Measurements from ENCODE around the gene MATCAP1.
A peak's percentile ranks its signal among the peaks of the same experiment; 100 is the strongest.

Gene MATCAP1

GRCh38 chr16:67199011-67199807, 15.4 kb upstream of the MATCAP1 start, which contains the start of gene ELMO3:
Gene ELMO3, plus strand, starts transcription at chr16:67199131. Its CDS starts 196 bp downstream, at chr16:67199327.
- Mint-ChIP-seq H3K27me3 (no peaks in the 10 kb centered on the region), H3K9me3 (no peaks in the 10 kb centered on the region), H3K27ac (peak within 1 kb of the TSS; percentile 35 to 93), H3K4me3 (no peak within 1 kb of the TSS), H3K4me1 (peaks cover 42% of the 10 kb centered on the region)
- DNase-seq (no peak), ATAC-seq (peak; percentile 25)

GRCh38 chr16:67198238-67198734, 14.5 kb upstream of the MATCAP1 start:
- no peaks in the 10 kb centered on the region for H3K27me3 Mint-ChIP-seq
- peak; percentile 54 for ATAC-seq
- DNase-seq = no peak
- H3K4me3 Mint-ChIP-seq = no peak overlapping the region
- peaks cover 51% of the 10 kb centered on the region for H3K4me1 Mint-ChIP-seq
- H3K9me3 Mint-ChIP-seq = no peaks in the 10 kb centered on the region
- peak overlapping the region in 1 of 2 donors; percentile 93 for H3K27ac Mint-ChIP-seq

GRCh38 chr16:67197704-67198103, 13.9 kb upstream of the MATCAP1 start:
- H3K27ac Mint-ChIP-seq = no peak overlapping the region

GRCh38 chr16:67196881-67197280, 13.1 kb upstream of the MATCAP1 start:
- peaks cover 61% of the 10 kb centered on the region for H3K4me1 Mint-ChIP-seq
- no peaks in the 10 kb centered on the region for H3K27me3 Mint-ChIP-seq
- H3K9me3 Mint-ChIP-seq = no peaks in the 10 kb centered on the region
- ATAC-seq = no peak
- peak overlapping the region; percentile 71 to 84 for H3K27ac Mint-ChIP-seq
- no peak overlapping the region for H3K4me3 Mint-ChIP-seq
- DNase-seq = no peak

More at GRCh38 chr16:67197704-67198103, 13.9 kb upstream of the MATCAP1 start:
- no peaks in the 10 kb centered on the region for H3K27me3 Mint-ChIP-seq
- H3K4me3 Mint-ChIP-seq = no peak overlapping the region
- ATAC-seq (peak; percentile 2), DNase-seq (no peak)
- H3K4me1 Mint-ChIP-seq = peaks cover 57% of the 10 kb centered on the region
- no peaks in the 10 kb centered on the region for H3K9me3 Mint-ChIP-seq

GRCh38 chr16:67195676-67196075, 11.9 kb upstream of the MATCAP1 start:
- Mint-ChIP-seq H3K27ac (peak overlapping the region; percentile 42 to 84), H3K4me3 (no peak overlapping the region), H3K4me1 (peaks cover 69% of the 10 kb centered on the region), H3K9me3 (no peaks in the 10 kb centered on the region), H3K27me3 (no peaks in the 10 kb centered on the region)
- ATAC-seq = no peak
- DNase-seq = no peak

- H3K4me1 Mint-ChIP-seq = peaks cover 69% of the 10 kb centered on the region
- H3K9me3 Mint-ChIP-seq = no peaks in the 10 kb centered on the region
- no peak for DNase-seq
- no peaks in the 10 kb centered on the region for H3K27me3 Mint-ChIP-seq
- peak overlapping the region in 1 of 2 donors; percentile 29 for H3K4me3 Mint-ChIP-seq
- H3K27ac Mint-ChIP-seq = peak overlapping the region; percentile 49 to 74
- ATAC-seq = no peak
Measured at GRCh38 chr16:67194260-67194659, 10.5 kb upstream of the MATCAP1 start.

- DNase-seq (no peak), ATAC-seq (no peak)
- Mint-ChIP-seq H3K9me3 (no peaks in the 10 kb centered on the region), H3K27me3 (no peaks in the 10 kb centered on the region), H3K27ac (peak overlapping the region; percentile 52 to 66), H3K4me1 (peaks cover 68% of the 10 kb centered on the region), H3K4me3 (peak overlapping the region; percentile 83 to 91)
Measured at GRCh38 chr16:67193536-67193935, 9.8 kb upstream of the MATCAP1 start.

GRCh38 chr16:67192781-67193361, 9.1 kb upstream of the MATCAP1 start:
- no peaks in the 10 kb centered on the region for H3K9me3 Mint-ChIP-seq

GRCh38 chr16:67191995-67192681, 8.4 kb upstream of the MATCAP1 start, which contains the start of gene E2F4:
Gene E2F4, plus strand, starts transcription at chr16:67192155. Its CDS starts 73 bp downstream, at chr16:67192228.
- Mint-ChIP-seq H3K4me1 (peaks cover 57% of the 10 kb centered on the region), H3K9me3 (no peaks in the 10 kb centered on the region), H3K27me3 (peaks cover 5% of the 10 kb centered on the region), H3K4me3 (peak within 1 kb of the TSS; percentile 83 to 91), H3K27ac (peak within 1 kb of the TSS; percentile 96)
- peak; percentile 98 for ATAC-seq
- peak; percentile 85 to 91 for DNase-seq

More at GRCh38 chr16:67192781-67193361, 9.1 kb upstream of the MATCAP1 start:
- no peaks in the 10 kb centered on the region for H3K27me3 Mint-ChIP-seq
- H3K4me3 Mint-ChIP-seq = peak overlapping the region; percentile 83 to 91
- peaks cover 62% of the 10 kb centered on the region for H3K4me1 Mint-ChIP-seq
- no peak for DNase-seq
- ATAC-seq = no peak
- peak overlapping the region; percentile 90 to 96 for H3K27ac Mint-ChIP-seq

GRCh38 chr16:67191411-67191994, 7.7 kb upstream of the MATCAP1 start:
- DNase-seq (no peak), ATAC-seq (no peak)
- H3K4me3 Mint-ChIP-seq = peak overlapping the region; percentile 83 to 91
- no peaks in the 10 kb centered on the region for H3K9me3 Mint-ChIP-seq
- H3K27me3 Mint-ChIP-seq = peaks cover 11% of the 10 kb centered on the region
- peaks cover 50% of the 10 kb centered on the region for H3K4me1 Mint-ChIP-seq
- H3K27ac Mint-ChIP-seq = peak overlapping the region; percentile 96

GRCh38 chr16:67190448-67191399, 7.0 kb upstream of the MATCAP1 start:
- H3K27me3 Mint-ChIP-seq = peaks cover 15% of the 10 kb centered on the region
- H3K27ac Mint-ChIP-seq = no peak overlapping the region

GRCh38 chr16:67190041-67190440, 6.3 kb upstream of the MATCAP1 start, which contains the start of gene EXOC3L1:
Gene EXOC3L1, minus strand, starts transcription at chr16:67190136. Its CDS starts 460 bp downstream, at chr16:67189676.
- DNase-seq (no peak), ATAC-seq (no peak)
- peak within 1 kb of the TSS; percentile 83 to 91 for H3K4me3 Mint-ChIP-seq
- peaks cover 43% of the 10 kb centered on the region for H3K4me1 Mint-ChIP-seq
- H3K9me3 Mint-ChIP-seq = no peaks in the 10 kb centered on the region
- no peak within 1 kb of the TSS for H3K27ac Mint-ChIP-seq
- H3K27me3 Mint-ChIP-seq = peaks cover 22% of the 10 kb centered on the region

More at GRCh38 chr16:67190448-67191399, 7.0 kb upstream of the MATCAP1 start:
- ATAC-seq (no peak), DNase-seq (no peak)
- Mint-ChIP-seq H3K4me1 (peaks cover 43% of the 10 kb centered on the region), H3K4me3 (peak overlapping the region; percentile 83 to 91), H3K9me3 (no peaks in the 10 kb centered on the region)

- Mint-ChIP-seq H3K27ac (no peak overlapping the region), H3K4me1 (peaks cover 38% of the 10 kb centered on the region), H3K27me3 (peaks cover 29% of the 10 kb centered on the region), H3K4me3 (no peak overlapping the region), H3K9me3 (no peaks in the 10 kb centered on the region)
- DNase-seq (no peak), ATAC-seq (no peak)
Measured at GRCh38 chr16:67188798-67189197, 5.0 kb upstream of the MATCAP1 start.

- Mint-ChIP-seq H3K27ac (no peak overlapping the region), H3K9me3 (no peaks in the 10 kb centered on the region), H3K4me1 (peaks cover 33% of the 10 kb centered on the region), H3K27me3 (peaks cover 29% of the 10 kb centered on the region), H3K4me3 (no peak overlapping the region)
- ATAC-seq = no peak
- DNase-seq = no peak
Measured at GRCh38 chr16:67188323-67188722, 4.6 kb upstream of the MATCAP1 start.

Measured in stimulated activated naive CD8-positive, alpha-beta T cell treated with anti-CD3 and anti-CD28 coated beads, Interleukin-15, amount 100 ng/mL, for 72 hours (primary cell).